GM21381 (cell line): ENCODE measurements around the gene ENPEP.

ENCODE experiments used
- ATAC-seq: cut with Tn5 transposase; IDR thresholded peaks from one replicate; pipeline ENCODE4 v1.9.1; 2021; ENCODE audit warnings: mild to moderate bottlenecking, moderate library complexity; ENCODE audit not compliant: unreplicated experiment

The ENPEP gene

GRCh38 chr4:110597582-110597981 lies 121.6 kb downstream of the ENPEP start:
- ATAC-seq: no peak

GRCh38 chr4:110602061-110602460 lies 126.1 kb downstream of the ENPEP start:
- no peak for ATAC-seq

DNA sequence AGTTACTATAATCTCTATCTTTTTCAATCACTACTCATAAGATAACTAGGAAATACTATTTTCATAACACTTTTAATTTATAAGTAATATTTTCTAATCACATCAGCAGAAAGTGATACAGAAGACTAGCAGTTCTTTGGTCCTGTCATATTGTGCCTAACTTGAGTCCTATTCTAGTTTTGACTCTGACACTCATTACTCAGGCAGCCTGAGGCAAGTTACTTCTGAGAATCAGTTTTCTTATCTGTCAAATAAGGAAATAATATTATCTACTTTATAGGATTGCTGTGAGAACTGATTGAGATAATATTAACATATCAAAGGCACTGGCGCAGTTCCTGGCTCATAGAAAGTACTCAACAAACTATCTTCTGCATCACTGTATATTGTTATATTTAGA lies 129.1 kb downstream of the ENPEP start:
- no peak for ATAC-seq

GRCh38 chr4:110609044-110609750 lies 133.2 kb downstream of the ENPEP start:
- ATAC-seq: no peak

DNA sequence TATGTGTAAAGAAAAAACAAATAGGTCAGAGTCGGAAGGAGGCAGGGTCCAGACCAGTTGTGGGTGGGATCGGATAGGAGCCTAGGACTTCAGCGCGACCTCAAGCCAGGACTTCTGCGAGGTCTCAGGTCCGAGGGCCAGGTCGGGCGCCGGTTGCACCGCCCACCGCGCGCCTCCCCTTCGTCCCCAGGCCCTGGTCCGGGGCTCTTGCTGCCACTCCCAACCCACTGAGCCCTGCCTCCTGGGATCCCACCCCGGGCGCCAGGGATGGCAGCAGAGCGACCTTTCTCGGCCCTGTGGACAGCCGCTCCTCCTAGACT lies 134.6 kb downstream of the ENPEP start:
- ATAC-seq: no peak

GRCh38 chr4:110610940-110611831 lies 135.2 kb downstream of the ENPEP start:
- peak; percentile 88 for ATAC-seq

GRCh38 chr4:110611968-110612447 lies 136.1 kb downstream of the ENPEP start:
- ATAC-seq: no peak

DNA sequence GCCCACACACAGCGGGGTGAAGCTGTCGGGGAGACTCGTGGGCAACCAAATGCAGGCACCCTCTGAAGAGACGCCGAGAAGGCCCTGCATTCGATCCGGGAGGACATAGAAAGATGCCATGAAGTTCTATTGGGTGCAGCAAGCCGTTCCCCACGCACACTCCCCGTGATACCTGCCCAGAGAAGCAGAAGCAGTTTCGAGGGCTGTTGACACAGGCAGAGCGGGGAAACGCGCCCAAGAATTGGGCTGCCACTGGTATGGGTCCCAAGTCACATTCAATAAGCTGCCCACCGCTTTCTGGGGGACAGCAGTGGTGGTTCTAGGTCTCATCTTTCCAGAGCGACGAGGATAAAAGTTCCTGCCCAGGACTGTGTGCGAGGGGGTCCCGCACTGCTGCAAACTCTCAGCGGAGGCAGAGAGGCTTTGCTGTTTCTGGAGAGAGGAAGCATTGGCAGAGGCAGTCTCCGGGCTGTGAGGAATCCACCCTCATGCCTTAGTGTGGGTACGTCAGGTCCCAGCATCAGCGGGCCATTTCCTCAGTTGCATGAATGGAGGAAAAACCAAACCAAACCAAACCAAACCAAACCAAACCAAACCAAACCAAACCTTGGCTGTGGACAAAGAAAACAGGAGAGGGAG lies 136.8 kb downstream of the ENPEP start:
- ATAC-seq: no peak

GRCh38 chr4:110613745-110614144 lies 137.8 kb downstream of the ENPEP start:
- no peak for ATAC-seq

GRCh38 chr4:110614173-110614963 lies 138.4 kb downstream of the ENPEP start:
- ATAC-seq: no peak
